Lower leg skin (tissue), 4 donors: ENCODE measurements around the gene PDE8A. TPM values are rescaled to one million over a fixed set of nuclear protein-coding genes. Genes with fewer than 3 reads are reported as not detected.
"Not testable (repeated sequence)": the region's sequence is repeated elsewhere in the genome, so short reads cannot be mapped to it uniquely, and the experiment has no call there.

Experiments used
- DNase-seq, 2 donors: peaks; one replicate each; pipeline ENCODE4 v3.0.0-alpha.2; 2019; ENCODE audit warnings: low spot score in 2 of 2
- H3K4me3 ChIP-seq: fragments of 200-600 bp; sonication (generic); 2 replicates; pipeline ENCODE4 v1.5.1; 2017; ENCODE audit warnings: mild to moderate bottlenecking, low read depth; ENCODE audit not compliant: poor library complexity, severe bottlenecking
- CTCF ChIP-seq, 3 donors: fragments of 450-650 bp; IDR thresholded peaks; one replicate each; pipeline ENCODE4 v1.5.1; 2016; ENCODE audit warnings: antibody characterized with exemption in 3 of 3, mild to moderate bottlenecking in 3 of 3, moderate library complexity in 2 of 3
- POLR2A ChIP-seq, 2 donors: fragments of 450-650 bp; IDR thresholded peaks; one replicate each; pipeline ENCODE4 v1.6.1; 2016 to 2017; ENCODE audit warnings: antibody characterized with exemption in 2 of 2, mild to moderate bottlenecking in 1 of 2, moderate library complexity in 1 of 2
- WGBS, 2 donors: methylation state at CpG; one replicate each; pipeline ENCODE4 v1.1.5; 2018; 5-methylcytosine and 5-hydroxymethylcytosine counted together
- intact Hi-C: fragments of 100-400 bp; cut with DNase I; formaldehyde crosslinking; loops from one replicate; pipeline ENCODE4 v1.15.0; 2023; ENCODE audit warnings: low total_unique reads
- total RNA-seq, 4 donors: library from RNA; depleted of rRNA; stranded (reverse); fragments of >200 nt; gene quantifications; one replicate each; pipeline ENCODE4 v1.1.0, GENCODE V29; 2016

PDE8A gene
- total RNA-seq, 4 donors from 2014 or later = 14.7 to 23.1 (median 19.4) TPM

GRCh38 chr15:85171736-85172135, 190.1 kb downstream of the PDE8A start:
- WGBS, 2 donors = 84 to 87% methylated on average over 4 of the region's 4 CpGs
- DNase-seq = no peak
- H3K4me3 ChIP-seq = no peak overlapping the region
- TF ChIP-seq POLR2A (IDR thresholded peaks at IDR 0.05) (no peak), CTCF (IDR thresholded peaks at IDR 0.05) (no peak)
- intact Hi-C loops = no loop called here

GRCh38 chr15:85172846-85173490, 191.3 kb downstream of the PDE8A start:
- intact Hi-C loops = no loop called here
- TF ChIP-seq POLR2A (IDR thresholded peaks at IDR 0.05) (no peak), CTCF (IDR thresholded peaks at IDR 0.05) (no peak)
- WGBS, 2 donors = 78 to 80% methylated on average over 6 of the region's 6 CpGs
- H3K4me3 ChIP-seq = no peak overlapping the region
- DNase-seq = no peak

- H3K4me3 ChIP-seq, intact Hi-C loops: not testable (repeated sequence)
- WGBS, 2 donors = 39 to 85% methylated on average over 3 of the region's 5 CpGs
These were observed 192.0 kb downstream of the PDE8A start for GRCh38 chr15:85173630-85174029.

GRCh38 chr15:85174521-85174920, 192.9 kb downstream of the PDE8A start:
- intact Hi-C loops = no loop called here
- 83 to 90% methylated on average over 4 of the region's 4 CpGs for WGBS, 2 donors
- DNase-seq = no peak
- H3K4me3 ChIP-seq = no peak overlapping the region
- TF ChIP-seq CTCF (IDR thresholded peaks at IDR 0.05) (no peak), POLR2A (IDR thresholded peaks at IDR 0.05) (no peak)

More at GRCh38 chr15:85173630-85174029, 192.0 kb downstream of the PDE8A start:
- not testable (repeated sequence) for DNase-seq

- intact Hi-C loops, H3K4me3 ChIP-seq, DNase-seq: not testable (repeated sequence)
- 40 to 56% methylated on average over 8 of the region's 8 CpGs for WGBS, 2 donors
These were observed 195.4 kb downstream of the PDE8A start for GRCh38 chr15:85177042-85177515.

GRCh38 chr15:85178308-85178707, 196.7 kb downstream of the PDE8A start:
- WGBS, 2 donors = 93 to 97% methylated on average over 4 of the region's 4 CpGs
- no peak for DNase-seq
- no peak overlapping the region for H3K4me3 ChIP-seq
- intact Hi-C loops = no loop called here
- TF ChIP-seq CTCF (IDR thresholded peaks at IDR 0.05) = no peak
- TF ChIP-seq POLR2A (IDR thresholded peaks at IDR 0.05) = no peak

- TF ChIP-seq CTCF (IDR thresholded peaks at IDR 0.05) = no peak
- no peak for TF ChIP-seq POLR2A (IDR thresholded peaks at IDR 0.05)
- WGBS, 2 donors = 75 to 89% methylated on average over 3 of the region's 3 CpGs
- intact Hi-C loops = no loop called here
- no peak overlapping the region for H3K4me3 ChIP-seq
- no peak for DNase-seq
These were observed 198.0 kb downstream of the PDE8A start for GRCh38 chr15:85179700-85180099.

GRCh38 chr15:85185350-85185749, 203.7 kb downstream of the PDE8A start:
- 77 to 78% methylated on average over 11 of the region's 11 CpGs for WGBS, 2 donors
- H3K4me3 ChIP-seq, intact Hi-C loops, DNase-seq: not testable (repeated sequence)

- DNase-seq, intact Hi-C loops, H3K4me3 ChIP-seq: not testable (repeated sequence)
- 71 to 77% methylated on average over 3 of the region's 3 CpGs for WGBS, 2 donors
These were observed 206.5 kb downstream of the PDE8A start for GRCh38 chr15:85188171-85188577.
